HL-60 (cell line): ENCODE data around the gene FGFR2.

Experiments used
- DNase-seq, 2 experiments: peaks; one replicate each; pipeline ENCODE4 v3.0.0-alpha.2; 2010 to 2020; ENCODE audit warnings: low read depth in 1 of 2, low spot score in 1 of 2
- H3K27ac ChIP-seq: fragments of 250-450 bp; sonication (Bioruptor Pico); replicated peaks from 2 replicates; pipeline ENCODE4 v1.5.1; 2020; ENCODE audit warnings: mild to moderate bottlenecking, moderate library complexity
- H3K27me3 ChIP-seq: fragments of 250-450 bp; sonication (Bioruptor Pico); 2 replicates; pipeline ENCODE4 v1.5.1; 2021; ENCODE audit warnings: mild to moderate bottlenecking, moderate library complexity; ENCODE audit not compliant: insufficient read depth, poor library complexity, severe bottlenecking
- H3K4me3 ChIP-seq: replicated peaks from 2 replicates; pipeline ENCODE4 v1.5.1; 2011; ENCODE audit warnings: mild to moderate bottlenecking, control low read depth, low read length; ENCODE audit not compliant: insufficient read depth
- CTCF ChIP-seq: IDR thresholded peaks from one replicate; pipeline ENCODE4 v1.5.1; 2011; ENCODE audit warnings: low read length, control low read depth, inconsistent platforms; ENCODE audit not compliant: insufficient read depth
- GABPA ChIP-seq: IDR thresholded peaks from 2 replicates; pipeline ENCODE4 v1.6.1; 2012; ENCODE audit warnings: low read depth
- POLR2AphosphoS5 ChIP-seq: IDR thresholded peaks from 2 replicates; pipeline ENCODE4 v1.6.1; 2012; ENCODE audit warnings: low read depth
- REST ChIP-seq: IDR thresholded peaks from 2 replicates; pipeline ENCODE4 v1.6.1; 2012; ENCODE audit warnings: low read depth; ENCODE audit not compliant: insufficient replicate concordance
- SPI1 ChIP-seq: IDR thresholded peaks from 2 replicates; pipeline ENCODE4 v1.6.1; 2012; ENCODE audit warnings: low read depth, mild to moderate bottlenecking, borderline replicate concordance

Gene FGFR2

DNA sequence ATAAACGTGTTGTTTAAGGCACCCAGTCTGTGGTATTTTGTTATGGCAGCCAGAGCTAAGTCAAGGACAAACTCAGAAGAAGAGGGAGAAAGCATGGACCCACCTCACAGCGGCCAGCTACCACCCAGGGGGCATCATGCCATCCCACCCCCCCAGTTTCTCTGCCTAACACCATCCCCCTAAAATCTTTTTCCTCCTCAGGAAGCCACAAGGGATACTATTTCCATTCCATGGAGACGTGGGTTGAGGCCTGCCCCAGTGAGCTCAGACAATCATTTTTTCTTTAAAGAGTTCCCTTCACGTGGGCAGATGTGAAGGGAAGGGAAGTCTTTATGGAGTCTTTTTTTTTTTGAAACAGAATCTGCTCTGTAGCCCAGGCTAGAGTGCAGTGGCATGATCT is 131.8 kb downstream of the FGFR2 start:
- Histone ChIP-seq H3K27ac (no peak overlapping the region), H3K27me3 (no peaks in the 10 kb centered on the region), H3K4me3 (no peak overlapping the region)
- no peak for DNase-seq
- TF ChIP-seq CTCF: no peak
- TF ChIP-seq POLR2AphosphoS5: no peak
- TF ChIP-seq SPI1: no peak
- TF ChIP-seq REST: no peak
- TF ChIP-seq GABPA: no peak

DNA sequence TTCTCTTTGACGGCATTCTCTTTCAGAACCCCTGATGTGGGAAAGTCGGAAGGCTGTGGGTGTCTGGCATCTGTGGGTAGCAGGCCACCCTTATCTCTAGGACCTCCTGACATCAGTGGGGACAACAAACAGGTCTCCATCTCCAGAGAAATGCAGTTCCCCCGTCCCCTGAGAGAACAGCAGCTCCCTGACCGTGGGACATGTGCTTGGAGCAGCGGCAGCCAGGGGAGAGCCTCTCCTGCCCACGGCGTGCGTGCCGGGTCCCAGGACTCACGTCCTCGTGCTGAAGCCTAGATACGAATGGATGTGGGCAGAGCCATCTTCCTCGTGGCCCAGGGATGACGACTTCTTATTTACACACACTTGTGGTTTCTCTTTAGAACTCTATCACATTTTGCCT is 133.0 kb downstream of the FGFR2 start:
- Histone ChIP-seq H3K27me3 (no peaks in the 10 kb centered on the region), H3K27ac (no peak overlapping the region)

DNA sequence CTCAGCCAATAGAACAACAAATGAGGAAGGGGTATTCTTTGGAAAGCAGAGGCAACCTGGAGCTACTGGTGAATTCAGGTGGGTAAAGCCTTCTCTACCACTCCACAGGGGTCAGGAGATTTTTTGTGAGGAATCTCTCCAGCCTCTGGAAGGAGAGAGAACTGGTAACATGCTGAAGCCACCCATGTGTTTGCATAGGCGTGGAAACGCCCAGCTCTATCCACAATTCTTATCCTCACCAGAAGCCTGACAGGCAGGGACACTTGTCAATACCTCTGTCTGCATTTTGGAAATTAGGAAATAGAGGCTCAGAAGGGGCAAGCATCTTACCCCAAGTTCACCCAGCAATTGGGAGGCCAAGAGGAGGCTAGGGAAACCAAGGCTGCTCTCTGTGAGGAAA is 133.7 kb downstream of the FGFR2 start:
- Histone ChIP-seq H3K27ac (no peak overlapping the region), H3K4me3 (no peak overlapping the region), H3K27me3 (no peaks in the 10 kb centered on the region)
- TF ChIP-seq POLR2AphosphoS5: no peak
- TF ChIP-seq REST: no peak
- TF ChIP-seq SPI1: no peak
- no peak for TF ChIP-seq GABPA
- TF ChIP-seq CTCF: no peak
- DNase-seq: no peak

More for the DNA sequence above, 133.0 kb downstream of the FGFR2 start:
- no peak for DNase-seq
- no peak for TF ChIP-seq REST
- TF ChIP-seq SPI1: no peak
- no peak for TF ChIP-seq GABPA
- TF ChIP-seq POLR2AphosphoS5: no peak
- no peak for TF ChIP-seq CTCF
- no peak overlapping the region for H3K4me3 ChIP-seq
